Heart left ventricle (tissue), 16 donors: ENCODE data around the gene MRPL34. TPM values are rescaled to one million over a fixed set of nuclear protein-coding genes. Genes with fewer than 3 reads are reported as not detected.

ENCODE experiments used
- ATAC-seq, 4 donors: fragments of 200-7000 bp; cut with Tn5 transposase; one replicate each; pipeline ENCODE4 v1.9.1; 2020 to 2022; ENCODE audit warnings: moderate library complexity in 4 of 4, mild to moderate bottlenecking in 3 of 4, moderate number of reproducible peaks in 1 of 4
- DNase-seq, 5 donors: peaks; one replicate each; pipeline ENCODE4 v3.0.0-alpha.2; 2020
- H3K27ac ChIP-seq, 12 donors: fragments of 200-600 bp; sonication (generic) in 4 of 12; one replicate each; pipeline versions ENCODE4 v1.5.0 to v1.8.0; 2016 to 2022; ENCODE audit warnings: mild to moderate bottlenecking in 2 of 12
- H3K27me3 ChIP-seq, 9 donors: fragments of 200-600 bp; sonication (generic) in 2 of 9; one replicate each; pipeline versions ENCODE4 v1.5.1 to v1.8.0; 2016 to 2022; ENCODE audit warnings: mild to moderate bottlenecking in 3 of 9
- H3K36me3 ChIP-seq, 9 donors: fragments of 200-600 bp; sonication (generic) in 2 of 9; one replicate each; pipeline versions ENCODE4 v1.5.0 to v1.8.0; 2018 to 2022; ENCODE audit warnings: mild to moderate bottlenecking in 2 of 9
- H3K4me1 ChIP-seq, 12 donors: fragments of 200-600 bp; sonication (generic) in 4 of 12; one replicate each; pipeline versions ENCODE4 v1.5.0 to v1.8.0; 2016 to 2022; ENCODE audit warnings: mild to moderate bottlenecking in 3 of 12
- H3K4me3 ChIP-seq, 12 donors: fragments of 200-600 bp; sonication (generic) in 4 of 12; one replicate each; pipeline versions ENCODE4 v1.5.0 to v1.8.0; 2017 to 2022; ENCODE audit warnings: mild to moderate bottlenecking in 9 of 12, moderate library complexity in 4 of 12
- H3K9me3 ChIP-seq, 12 donors: fragments of 200-600 bp; sonication (generic) in 4 of 12; one replicate each; pipeline versions ENCODE4 v1.5.0 to v1.8.0; 2016 to 2022; ENCODE audit warnings: mild to moderate bottlenecking in 1 of 12
- POLR2A ChIP-seq, 2 donors: fragments of 450-650 bp; IDR thresholded peaks; one replicate each; pipeline ENCODE4 v1.6.1; 2017; ENCODE audit warnings: antibody characterized with exemption in 2 of 2, mild to moderate bottlenecking in 2 of 2, moderate library complexity in 2 of 2
- WGBS, 4 donors: extraction: QIAGEN DNeasy Blood & Tissue Kit in 2 of 4; methylation state at CpG; one replicate each; pipeline versions ENCODE4 v1.1.5 to v1.1.7; 2013 to 2018; 5-methylcytosine and 5-hydroxymethylcytosine counted together
- intact Hi-C, 10 donors: fragments of 100-400 bp; cut with DNase I; formaldehyde crosslinking; loops; one replicate each; pipeline versions ENCODE4 v1.11.1 to v1.14.2; 2022
- long read RNA-seq, 3 donors: library from polyadenylated mRNA; unstranded; transcript quantifications; one replicate each; pipeline ENCODE4 v2.0.0, GENCODE V29; 2020 to 2021
- polyA plus RNA-seq, 2 donors: library from polyadenylated mRNA; stranded (reverse); fragments of 200-250 nt; gene quantifications; one replicate each; pipeline ENCODE4 v1.2.3, GENCODE V29; 2013
- total RNA-seq, 9 donors: library from RNA; depleted of rRNA in 2 of 9; stranded (reverse); fragments of >200 nt in 2 of 9; fragmentation: NEBNext Ultra II Directional in 3 of 9; extraction: Animal tissue kit (Norgen Biotek cat#: 25700) in 3 of 9; gene quantifications; one replicate each; pipeline versions ENCODE4 v1.1.0 to v1.2.4, GENCODE V29; 2016 to 2023
- TF ChIP-seq, protein P1 (sequence below), 12 donors: fragments of 200-600 bp; sonication (generic) in 4 of 12; IDR thresholded peaks; one replicate each; pipeline versions ENCODE4 v1.5.0 to v1.8.0; 2018 to 2022; ENCODE audit warnings: antibody characterized with exemption in 12 of 12, mild to moderate bottlenecking in 5 of 12
- donor health status: ischemic (EF 13 %, LVEDD 7.1; RV severe dilation, severe dysfunction).
- donor health status: healthy with polysubstance abuse.
- donor health status: DM: no; HTN: yes; CAD: no.
- donor health status: DM: no; HTN: no; CAD: no.
- donor health status: ischemic (EF 25% LVEDD 6.9; RV normal size, moderate dysfunction).
- donor health status: ischemic (EF 25% LVEDD 5.7; RV mildly dilated, moderate dysfunction).
- donor health status: healthy.
- donor health status: DM: yes; HTN: yes; CAD: no.
- donor health status: ischemic (EF 35%, LVEDD 5.7; RV mildly dilated, moderate dysfunction).
- donor health status: nonischemic (EF 11% LVEDD 7.7; RV severe dilation, severe dysfunction).
- donor health status: DM: yes; HTN: yes; CAD: no.
- donor health status: PGD.
- donor health status: ischemic (EF 29% LVEDD 5.4; RV normal size, mild dysfunction).
- donor health status: nonischemic (EF 23%, LVEDD 6.1; RV moderate dilation, normal function).

Gene MRPL34
- total RNA-seq = 100 to 1,000 TPM in 8 of 9 donors, 10 to 100 TPM in 1; 97.8 to 389 (median 174) TPM
- 100 to 1,000 TPM; 296 to 325 TPM for polyA plus RNA-seq
- long read RNA-seq, donor 1, transcript MRPL34-201 (2 exons, 968 nt) = major isoform, 111 of 117 reads
- long read RNA-seq, donor 1, partial matches to known transcripts = 0 of 117 reads
- long read RNA-seq, donor 1, other reads (novel, unspliced or antisense) = 6 of 117 reads
- long read RNA-seq, donor 2, transcript MRPL34-201 (2 exons, 968 nt) = major isoform, 79 of 86 reads
- long read RNA-seq, donor 2, partial matches to known transcripts = 7 of 86 reads
- long read RNA-seq, donor 2, other reads (novel, unspliced or antisense) = 0 of 86 reads
- long read RNA-seq, donor 3, transcript MRPL34-201 (2 exons, 968 nt) = major isoform, 76 of 83 reads
- long read RNA-seq, donor 3, partial matches to known transcripts = 6 of 83 reads
- long read RNA-seq, donor 3, other reads (novel, unspliced or antisense) = 0 of 83 reads

DNA sequence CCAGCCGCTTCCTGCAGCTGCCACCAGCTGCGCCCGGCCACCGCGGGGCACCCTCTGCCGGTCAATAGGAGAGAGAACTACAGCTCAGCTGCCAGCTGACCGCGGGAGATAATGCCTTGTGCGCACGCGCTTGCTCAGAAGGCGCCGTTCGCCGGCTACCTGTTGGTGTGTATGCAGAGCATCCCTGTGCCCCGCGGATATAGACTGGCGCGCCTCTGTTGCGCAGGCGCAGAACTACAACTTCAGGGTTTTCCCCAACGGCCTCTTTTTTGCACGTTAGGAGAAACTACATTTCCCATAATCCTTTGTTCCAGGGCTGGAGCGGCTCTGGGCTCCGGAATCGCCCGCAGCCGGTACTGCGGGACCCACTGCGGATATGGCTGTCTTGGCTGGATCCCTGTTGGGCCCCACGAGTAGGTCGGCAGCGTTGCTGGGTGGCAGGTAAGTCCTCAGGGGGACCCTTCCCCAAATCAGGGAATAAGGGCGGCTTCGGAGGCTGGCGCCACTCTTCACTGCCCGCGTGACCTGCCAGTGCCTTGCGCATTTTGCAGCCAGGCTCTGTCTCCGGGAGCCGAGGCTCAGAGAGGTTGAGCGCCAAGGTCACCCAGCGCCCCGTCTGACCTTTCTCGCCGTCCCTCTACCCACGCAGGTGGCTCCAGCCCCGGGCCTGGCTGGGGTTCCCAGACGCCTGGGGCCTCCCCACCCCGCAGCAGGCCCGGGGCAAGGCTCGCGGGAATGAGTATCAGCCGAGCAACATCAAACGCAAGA is at the start of gene MRPL34:
Gene MRPL34 (plus strand): TSS at position 356 of the 768 bp plus-strand sequence. CDS start 21 bp downstream, at position 377.
- DNase-seq = peak; percentile 92 to 98 (median 97)
- ATAC-seq = peak; percentile 56 to 77 (median 68)
- H3K9me3 ChIP-seq = no peaks in the 10 kb centered on the region
- TF ChIP-seq, protein P1, sequence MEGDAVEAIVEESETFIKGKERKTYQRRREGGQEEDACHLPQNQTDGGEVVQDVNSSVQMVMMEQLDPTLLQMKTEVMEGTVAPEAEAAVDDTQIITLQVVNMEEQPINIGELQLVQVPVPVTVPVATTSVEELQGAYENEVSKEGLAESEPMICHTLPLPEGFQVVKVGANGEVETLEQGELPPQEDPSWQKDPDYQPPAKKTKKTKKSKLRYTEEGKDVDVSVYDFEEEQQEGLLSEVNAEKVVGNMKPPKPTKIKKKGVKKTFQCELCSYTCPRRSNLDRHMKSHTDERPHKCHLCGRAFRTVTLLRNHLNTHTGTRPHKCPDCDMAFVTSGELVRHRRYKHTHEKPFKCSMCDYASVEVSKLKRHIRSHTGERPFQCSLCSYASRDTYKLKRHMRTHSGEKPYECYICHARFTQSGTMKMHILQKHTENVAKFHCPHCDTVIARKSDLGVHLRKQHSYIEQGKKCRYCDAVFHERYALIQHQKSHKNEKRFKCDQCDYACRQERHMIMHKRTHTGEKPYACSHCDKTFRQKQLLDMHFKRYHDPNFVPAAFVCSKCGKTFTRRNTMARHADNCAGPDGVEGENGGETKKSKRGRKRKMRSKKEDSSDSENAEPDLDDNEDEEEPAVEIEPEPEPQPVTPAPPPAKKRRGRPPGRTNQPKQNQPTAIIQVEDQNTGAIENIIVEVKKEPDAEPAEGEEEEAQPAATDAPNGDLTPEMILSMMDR (IDR thresholded peaks at IDR 0.05) = peak; percentile 47 to 90 (median 66)
- TF ChIP-seq POLR2A (IDR thresholded peaks at IDR 0.05) = peak in 1 of 2 donors; percentile 84
- H3K36me3 ChIP-seq = peaks cover 0 to 7% (median 0%) of the 10 kb centered on the region in 9 donors
- H3K27ac ChIP-seq = peak within 1 kb of the TSS; percentile 75 to 97 (median 95)
- H3K27me3 ChIP-seq = no peaks in the 10 kb centered on the region
- 0% methylated on average over 29 to 55 of the region's 55 CpGs for WGBS, 4 donors
- peaks cover 6 to 61% (median 44%) of the 10 kb centered on the region in 12 donors for H3K4me1 ChIP-seq
- intact Hi-C loops = loop anchor here in 1 of 10 donors (2.0 kb wide), 1 partner anchor 31 kb away; the partner anchor contains the start of gene GTPBP3
- peak within 1 kb of the TSS; percentile 55 to 88 (median 71) for H3K4me3 ChIP-seq

DNA sequence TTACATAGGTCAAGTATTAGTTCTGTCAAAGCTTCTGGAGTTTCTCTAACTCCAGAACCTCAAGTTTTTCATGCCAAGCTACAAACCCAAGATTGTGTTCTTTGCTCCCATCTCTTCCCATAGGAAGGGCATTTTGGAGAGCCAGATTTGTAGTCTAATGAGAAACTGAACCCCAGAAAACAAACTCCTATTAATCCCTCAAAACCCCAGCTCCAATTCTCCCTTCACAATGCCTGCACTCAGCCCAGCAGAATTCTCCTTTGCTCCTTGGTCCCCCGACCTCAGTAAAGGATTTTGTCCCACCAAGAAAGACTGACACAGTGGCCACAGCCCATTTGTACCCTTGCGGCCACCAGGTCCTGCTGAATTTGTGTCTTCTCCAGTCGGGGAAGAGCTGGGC is 49.5 kb upstream of the MRPL34 start:
- DNase-seq (no peak), ATAC-seq (no peak)
- peaks cover 0 to 7% (median 0%) of the 10 kb centered on the region in 12 donors for H3K4me1 ChIP-seq
- no peak overlapping the region for H3K4me3 ChIP-seq
- H3K27ac ChIP-seq = no peak overlapping the region
- H3K27me3 ChIP-seq = no peaks in the 10 kb centered on the region
- peaks cover 0 to 12% (median 2%) of the 10 kb centered on the region in 12 donors for H3K9me3 ChIP-seq
- WGBS, 4 donors = 83 to 91% (median 88%) methylated on average over 3 of the region's 3 CpGs
- H3K36me3 ChIP-seq = peaks cover 0 to 64% (median 20%) of the 10 kb centered on the region in 9 donors
- intact Hi-C loops = no loop called here
- TF ChIP-seq, protein P1 (IDR thresholded peaks at IDR 0.05) = no peak
- TF ChIP-seq POLR2A (IDR thresholded peaks at IDR 0.05) = no peak

DNA sequence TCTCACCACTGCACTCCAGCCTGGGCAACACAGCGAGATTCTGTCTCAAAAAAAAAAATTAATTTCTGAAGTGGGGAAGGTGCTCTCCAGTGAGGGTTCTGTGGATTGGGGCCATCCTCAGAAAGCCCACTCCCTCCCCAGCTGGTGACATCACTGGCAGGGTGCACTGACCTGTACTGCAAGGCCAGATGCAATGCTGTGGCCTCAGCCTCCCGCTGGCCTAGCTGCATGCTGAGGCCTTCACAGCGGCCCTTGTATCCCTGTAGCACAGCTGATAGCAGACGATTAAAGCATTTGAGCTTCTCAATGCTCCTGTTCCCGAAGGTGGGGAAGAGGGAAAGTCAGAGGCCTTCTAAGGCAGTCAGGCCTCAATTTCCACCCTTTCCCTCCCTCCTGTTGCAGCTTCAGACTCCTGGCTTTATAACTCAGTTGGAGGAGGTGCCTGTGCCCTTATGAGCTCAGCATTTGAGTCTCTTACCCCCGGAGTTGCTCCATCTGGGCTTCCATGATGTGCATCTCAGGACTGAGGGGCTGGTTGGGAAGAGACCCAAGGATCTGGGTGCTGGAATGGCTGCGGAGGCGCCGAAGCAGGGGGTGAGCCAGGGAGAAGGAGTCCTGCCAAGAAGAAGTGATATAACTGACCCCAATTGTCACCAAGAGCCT is 46.4 kb upstream of the MRPL34 start:
- TF ChIP-seq, protein P1 (IDR thresholded peaks at IDR 0.05) = no peak
- no peak for TF ChIP-seq POLR2A (IDR thresholded peaks at IDR 0.05)
- H3K36me3 ChIP-seq = peaks cover 0 to 46% (median 13%) of the 10 kb centered on the region in 9 donors

More for the DNA sequence above, 46.4 kb upstream of the MRPL34 start:
- no peaks in the 10 kb centered on the region for H3K27me3 ChIP-seq
- H3K9me3 ChIP-seq = peaks cover 0 to 12% (median 2%) of the 10 kb centered on the region in 12 donors
- H3K4me3 ChIP-seq = no peak overlapping the region
- H3K4me1 ChIP-seq = peaks cover 0 to 7% (median 0%) of the 10 kb centered on the region in 12 donors
- intact Hi-C loops = no loop called here
- 92 to 99% (median 95%) methylated on average over 9 of the region's 9 CpGs for WGBS, 4 donors
- no peak for DNase-seq
- no peak overlapping the region for H3K27ac ChIP-seq
- no peak for ATAC-seq
